Measurements from ENCODE around the gene FANCM.

Gene FANCM

GRCh38 chr14:45135659-45136395, at the start of gene FANCM:
TSS of gene FANCM (plus strand) at chr14:45135930. CDS start at chr14:45136032, 102 bp downstream.
- DNase-seq: peak; percentile 30 to 94 (median 85)

GRCh38 chr14:45089813-45090212, 45.9 kb upstream of the FANCM start:
- no peak for DNase-seq

- no peak for DNase-seq
Observed at GRCh38 chr14:45091710-45092109, 44.0 kb upstream of the FANCM start.

- no peak for DNase-seq
Observed at GRCh38 chr14:45094275-45094674, 41.5 kb upstream of the FANCM start.

- DNase-seq: no peak
Observed at GRCh38 chr14:45095143-45095542, 40.6 kb upstream of the FANCM start.

GRCh38 chr14:45096218-45096617, 39.5 kb upstream of the FANCM start:
- no peak for DNase-seq

GRCh38 chr14:45103806-45104205, 31.9 kb upstream of the FANCM start:
- DNase-seq: no peak

- no peak for DNase-seq
Observed at GRCh38 chr14:45104561-45104960, 31.2 kb upstream of the FANCM start.

- DNase-seq: no peak
Observed at GRCh38 chr14:45112896-45113781, 22.6 kb upstream of the FANCM start.

GRCh38 chr14:45114327-45114726, 21.4 kb upstream of the FANCM start:
- DNase-seq: no peak

- DNase-seq: no peak
Observed at GRCh38 chr14:45118594-45118993, 17.1 kb upstream of the FANCM start.

- no peak for DNase-seq
Observed at GRCh38 chr14:45120096-45120495, 15.6 kb upstream of the FANCM start.

GRCh38 chr14:45123271-45123670, 12.5 kb upstream of the FANCM start:
- DNase-seq: no peak

- DNase-seq: no peak
Observed at GRCh38 chr14:45125754-45126153, 10.0 kb upstream of the FANCM start.

GRCh38 chr14:45128963-45129629, 6.6 kb upstream of the FANCM start:
- no peak for DNase-seq

- no peak for DNase-seq
Observed at GRCh38 chr14:45133683-45134050, 2.1 kb upstream of the FANCM start.

- peak; percentile 58 to 99 (median 95) for DNase-seq
Observed at GRCh38 chr14:45134051-45134958, 1.4 kb upstream of the FANCM start, which contains the start of gene FKBP3. TSS of gene FKBP3 (minus strand) at chr14:45134481. CDS start at chr14:45134456, 25 bp downstream.

GRCh38 chr14:45135156-45135555, 574 bp upstream of the FANCM start:
- DNase-seq: peak in 4 of 58 donors; percentile 22 to 33 (median 29)

- DNase-seq: peak in 1 of 58 donors; percentile 39
Observed at GRCh38 chr14:45136399-45136798, 669 bp downstream of the FANCM start.

GRCh38 chr14:45140661-45141187, 5.0 kb downstream of the FANCM start:
- no peak for DNase-seq
